ENCODE results near the gene ZNF337.

Gene ZNF337

DNA sequence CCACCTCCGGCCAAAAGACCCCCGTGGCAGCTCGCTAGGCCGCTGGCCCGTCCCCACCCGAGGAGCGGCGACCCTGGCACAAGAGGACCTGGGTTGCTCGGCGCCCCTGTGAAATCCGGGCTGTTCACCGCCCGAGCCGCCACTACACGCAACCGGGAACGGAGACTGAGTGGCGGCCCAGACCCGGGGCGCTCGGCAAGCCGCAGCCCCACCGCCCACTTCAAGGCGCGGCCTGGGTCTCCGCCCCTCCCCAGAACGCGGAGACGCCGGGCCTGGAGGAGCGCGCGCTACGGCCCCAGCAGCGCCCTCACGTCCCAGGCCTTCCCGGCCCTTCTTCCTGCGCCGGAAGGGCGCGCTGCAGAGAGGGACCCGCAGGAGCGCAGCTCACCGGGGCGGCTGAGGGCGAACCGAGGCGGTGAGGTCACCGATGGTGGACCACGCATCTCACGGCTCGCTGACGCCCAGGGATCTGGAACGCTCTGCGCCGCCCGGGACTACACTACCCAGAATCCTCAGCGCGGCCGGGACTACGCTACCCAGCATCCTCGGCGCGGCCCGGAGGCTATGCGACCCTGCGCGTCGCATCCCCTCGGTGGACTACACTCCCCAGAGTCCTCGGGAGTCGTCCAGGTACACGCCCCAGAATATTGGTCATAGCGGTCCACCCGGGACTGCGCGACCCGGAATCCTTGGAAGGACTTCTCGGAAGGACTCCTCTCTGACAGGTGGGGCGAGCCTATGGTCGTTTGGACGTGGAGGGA lies at the start of gene ZNF337:
Gene ZNF337, minus strand, starts transcription at position 483 of the 761 bp plus-strand sequence. CDS start 10,436 bp downstream, outside the sequence.
- H3K4me3 ChIP-seq (ENCODE audit: low read depth, low read length), result peak within 1 kb of the TSS; percentile 92
- peaks cover 3% of the 10 kb centered on the region; the same call in 1 of the 2 replicates for H3K4me1 ChIP-seq (ENCODE audit: control insufficient read depth, insufficient read depth, low read length)
- peak within 1 kb of the TSS; percentile 66; the same call in 1 of the 2 replicates for H3K27ac ChIP-seq (ENCODE audit: low read depth, low read length)
- peak within 1 kb of the TSS; percentile 93 for H3K9ac ChIP-seq (ENCODE audit: low read length)
- no peaks in the 10 kb centered on the region for H3K27me3 ChIP-seq (ENCODE audit: control insufficient read depth, insufficient read depth, low read length)
- H3K36me3 ChIP-seq (ENCODE audit: control insufficient read depth, insufficient read depth, low read length), result peaks cover 8% of the 10 kb centered on the region
- peaks cover 3% of the 10 kb centered on the region; the same call in 1 of the 2 replicates for H3K9me3 ChIP-seq (ENCODE audit: control insufficient read depth, insufficient read depth, low read depth, low read length)

DNA sequence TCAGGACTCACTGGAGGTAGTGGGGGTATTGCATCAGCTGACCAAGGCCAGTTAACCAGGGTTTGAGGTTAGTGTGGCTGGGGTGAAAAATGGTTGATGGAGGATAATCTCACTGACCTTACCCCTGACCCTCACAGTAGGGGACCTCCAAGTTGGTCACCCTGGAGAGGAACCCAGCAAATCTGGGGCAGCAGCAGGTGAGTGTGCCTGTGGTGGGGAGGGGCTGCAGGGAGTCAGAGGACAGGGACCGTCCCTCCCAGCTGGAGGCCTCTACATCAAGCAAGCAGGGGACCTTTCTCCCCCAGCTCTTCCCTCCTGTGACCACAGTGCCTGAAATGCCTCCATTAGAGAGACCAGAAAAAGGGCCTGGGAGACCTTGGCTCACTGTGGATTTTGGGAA lies 49.1 kb upstream of the ZNF337 start:
- H3K9ac ChIP-seq (ENCODE audit: low read length), result no peak overlapping the region
- no peaks in the 10 kb centered on the region for H3K9me3 ChIP-seq (ENCODE audit: control insufficient read depth, insufficient read depth, low read depth, low read length)
- H3K36me3 ChIP-seq (ENCODE audit: control insufficient read depth, insufficient read depth, low read length), result no peaks in the 10 kb centered on the region
- peaks cover 4% of the 10 kb centered on the region; the same call in 1 of the 2 replicates for H3K4me1 ChIP-seq (ENCODE audit: control insufficient read depth, insufficient read depth, low read length)
- H3K27ac ChIP-seq (ENCODE audit: low read depth, low read length), result no peak overlapping the region
- H3K27me3 ChIP-seq (ENCODE audit: control insufficient read depth, insufficient read depth, low read length), result no peaks in the 10 kb centered on the region
- H3K4me3 ChIP-seq (ENCODE audit: low read depth, low read length), result no peak overlapping the region

DNA sequence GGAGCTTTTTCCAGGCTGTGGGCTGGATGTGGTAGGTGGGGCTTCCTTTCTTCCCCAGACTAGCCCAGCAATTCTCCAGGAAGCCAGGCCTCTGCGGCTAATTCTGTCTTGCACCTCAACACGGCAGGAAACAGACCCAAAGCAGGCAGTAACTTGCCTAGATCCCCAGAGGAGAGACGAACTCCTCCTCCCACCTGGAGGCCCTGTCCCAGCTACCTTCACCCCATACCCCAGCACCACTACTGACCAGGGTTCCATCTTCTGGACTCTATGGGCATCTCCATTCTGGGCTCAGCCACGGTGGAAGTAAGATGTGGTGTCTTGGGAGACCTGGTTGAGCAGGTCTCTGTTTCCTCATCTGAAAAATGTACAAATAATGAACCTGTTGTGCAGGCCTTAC lies 48.4 kb upstream of the ZNF337 start:
- H3K9me3 ChIP-seq (ENCODE audit: control insufficient read depth, insufficient read depth, low read depth, low read length), result no peaks in the 10 kb centered on the region
- H3K27me3 ChIP-seq (ENCODE audit: control insufficient read depth, insufficient read depth, low read length), result no peaks in the 10 kb centered on the region
- H3K36me3 ChIP-seq (ENCODE audit: control insufficient read depth, insufficient read depth, low read length), result no peaks in the 10 kb centered on the region
- no peaks in the 10 kb centered on the region; the same call in 1 of the 2 replicates for H3K4me1 ChIP-seq (ENCODE audit: control insufficient read depth, insufficient read depth, low read length)
- no peak overlapping the region for H3K4me3 ChIP-seq (ENCODE audit: low read depth, low read length)
- H3K9ac ChIP-seq (ENCODE audit: low read length), result no peak overlapping the region
- no peak overlapping the region for H3K27ac ChIP-seq (ENCODE audit: low read depth, low read length)

DNA sequence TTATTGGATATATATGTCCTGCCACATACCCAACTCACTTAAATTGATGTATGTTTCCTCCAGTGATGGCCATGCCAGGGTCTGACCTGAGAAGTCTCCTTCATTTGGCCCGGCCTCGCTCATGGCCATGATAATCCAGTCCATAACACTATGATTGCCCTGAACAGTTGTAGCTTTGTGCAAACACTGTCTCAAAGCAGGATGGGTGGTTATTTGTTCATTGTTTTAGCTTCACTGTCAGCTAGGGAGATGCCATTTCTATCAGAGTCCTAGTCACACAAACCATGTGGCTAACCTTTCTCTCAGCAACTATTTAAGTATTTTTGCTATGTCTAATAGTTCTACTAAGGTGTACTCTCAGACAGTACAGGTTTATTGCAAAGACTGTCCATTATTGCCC lies 47.6 kb upstream of the ZNF337 start:
- Histone ChIP-seq H3K9me3 (ENCODE audit: control insufficient read depth, insufficient read depth, low read depth, low read length) (no peaks in the 10 kb centered on the region), H3K4me3 (ENCODE audit: low read depth, low read length) (no peak overlapping the region), H3K9ac (ENCODE audit: low read length) (no peak overlapping the region), H3K4me1 (ENCODE audit: control insufficient read depth, insufficient read depth, low read length) (no peaks in the 10 kb centered on the region; the same call in 1 of the 2 replicates), H3K36me3 (ENCODE audit: control insufficient read depth, insufficient read depth, low read length) (no peaks in the 10 kb centered on the region), H3K27me3 (ENCODE audit: control insufficient read depth, insufficient read depth, low read length) (no peaks in the 10 kb centered on the region), H3K27ac (ENCODE audit: low read depth, low read length) (no peak overlapping the region)

DNA sequence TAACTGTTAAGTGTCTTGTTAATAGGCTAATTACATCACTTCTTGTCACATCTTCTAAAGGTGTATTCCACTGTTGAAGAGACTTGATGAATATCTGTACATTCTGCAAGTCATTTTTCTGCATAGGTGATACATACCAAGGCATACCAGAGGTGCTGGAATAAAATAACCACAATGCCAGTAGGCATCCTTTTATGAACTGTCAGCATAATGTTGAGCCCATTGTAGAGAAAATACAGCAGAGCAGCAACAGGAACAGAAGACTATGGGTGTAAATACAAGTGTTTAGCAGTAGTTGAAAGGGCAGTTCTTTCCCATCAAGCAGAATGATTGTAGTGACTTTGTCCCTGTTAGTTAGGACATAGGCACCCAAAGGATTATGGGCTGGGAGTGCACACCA lies 44.4 kb upstream of the ZNF337 start:
- H3K36me3 ChIP-seq (ENCODE audit: control insufficient read depth, insufficient read depth, low read length), result no peaks in the 10 kb centered on the region
- no peak overlapping the region for H3K4me3 ChIP-seq (ENCODE audit: low read depth, low read length)
- H3K27me3 ChIP-seq (ENCODE audit: control insufficient read depth, insufficient read depth, low read length), result no peaks in the 10 kb centered on the region
- no peaks in the 10 kb centered on the region for H3K9me3 ChIP-seq (ENCODE audit: control insufficient read depth, insufficient read depth, low read depth, low read length)
- no peak overlapping the region for H3K9ac ChIP-seq (ENCODE audit: low read length)
- no peak overlapping the region for H3K27ac ChIP-seq (ENCODE audit: low read depth, low read length)
- H3K4me1 ChIP-seq (ENCODE audit: control insufficient read depth, insufficient read depth, low read length), result no peaks in the 10 kb centered on the region; the same call in 1 of the 2 replicates

DNA sequence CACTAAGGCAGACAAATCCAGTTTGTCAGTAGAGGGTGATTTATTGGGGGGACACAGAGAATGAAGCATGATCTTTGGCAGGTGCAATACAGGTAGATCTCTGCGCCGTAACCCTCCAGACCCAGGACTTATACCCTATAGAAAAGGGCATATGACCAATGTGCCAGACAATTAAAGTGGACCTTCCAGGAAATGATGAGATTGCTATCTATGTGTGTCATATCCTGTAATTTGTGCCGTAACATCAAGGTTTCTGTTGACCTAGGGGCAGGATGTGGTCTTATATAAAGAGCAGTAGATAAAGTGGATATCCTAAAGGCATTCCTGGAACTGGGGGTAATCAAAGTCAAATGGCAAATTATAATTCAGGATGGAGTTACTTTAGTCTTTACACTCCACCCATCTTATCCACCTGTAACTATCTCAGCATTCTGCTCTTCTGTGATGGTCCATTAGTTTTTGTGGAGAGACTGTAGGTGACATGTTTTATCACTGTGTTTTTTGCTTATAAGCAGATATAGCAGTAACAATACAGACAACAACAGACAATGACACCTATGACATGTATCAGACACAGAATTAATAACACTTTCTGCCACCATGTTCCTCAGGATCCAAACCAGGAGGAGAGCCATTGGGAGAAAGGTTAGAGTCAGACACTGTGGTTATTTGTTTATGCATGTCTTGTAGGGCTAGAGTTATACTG lies 43.1 kb upstream of the ZNF337 start:
- Histone ChIP-seq H3K27ac (ENCODE audit: low read depth, low read length) (no peak overlapping the region), H3K36me3 (ENCODE audit: control insufficient read depth, insufficient read depth, low read length) (no peaks in the 10 kb centered on the region)

DNA sequence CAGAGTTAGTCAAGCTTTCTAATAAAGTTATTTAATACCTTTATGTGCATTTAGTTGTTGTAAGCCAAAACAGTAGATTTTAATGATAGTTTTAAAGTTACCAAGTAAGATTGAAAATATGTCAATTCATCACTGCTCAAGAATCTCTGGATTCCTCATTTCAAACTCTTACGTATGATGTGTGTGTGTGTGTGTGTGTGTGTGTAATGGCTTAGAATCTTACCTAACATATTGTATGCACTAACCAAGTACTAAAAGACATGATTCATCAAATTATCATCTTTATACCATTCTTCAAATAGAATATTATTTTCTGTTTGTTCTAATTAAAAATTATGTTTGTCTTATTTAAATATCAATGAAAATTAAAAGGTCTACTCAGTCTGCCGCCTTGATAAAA lies 41.5 kb upstream of the ZNF337 start:
- Histone ChIP-seq H3K27ac (ENCODE audit: low read depth, low read length) (no peak overlapping the region), H3K9me3 (ENCODE audit: control insufficient read depth, insufficient read depth, low read depth, low read length) (no peaks in the 10 kb centered on the region), H3K4me1 (ENCODE audit: control insufficient read depth, insufficient read depth, low read length) (no peaks in the 10 kb centered on the region), H3K27me3 (ENCODE audit: control insufficient read depth, insufficient read depth, low read length) (no peaks in the 10 kb centered on the region), H3K9ac (ENCODE audit: low read length) (no peak overlapping the region), H3K4me3 (ENCODE audit: low read depth, low read length) (no peak overlapping the region), H3K36me3 (ENCODE audit: control insufficient read depth, insufficient read depth, low read length) (no peaks in the 10 kb centered on the region)

More for the DNA sequence above, 43.1 kb upstream of the ZNF337 start:
- Histone ChIP-seq H3K4me3 (ENCODE audit: low read depth, low read length) (no peak overlapping the region), H3K4me1 (ENCODE audit: control insufficient read depth, insufficient read depth, low read length) (no peaks in the 10 kb centered on the region; the same call in 1 of the 2 replicates), H3K9me3 (ENCODE audit: control insufficient read depth, insufficient read depth, low read depth, low read length) (no peaks in the 10 kb centered on the region), H3K9ac (ENCODE audit: low read length) (no peak overlapping the region), H3K27me3 (ENCODE audit: control insufficient read depth, insufficient read depth, low read length) (no peaks in the 10 kb centered on the region)

DNA sequence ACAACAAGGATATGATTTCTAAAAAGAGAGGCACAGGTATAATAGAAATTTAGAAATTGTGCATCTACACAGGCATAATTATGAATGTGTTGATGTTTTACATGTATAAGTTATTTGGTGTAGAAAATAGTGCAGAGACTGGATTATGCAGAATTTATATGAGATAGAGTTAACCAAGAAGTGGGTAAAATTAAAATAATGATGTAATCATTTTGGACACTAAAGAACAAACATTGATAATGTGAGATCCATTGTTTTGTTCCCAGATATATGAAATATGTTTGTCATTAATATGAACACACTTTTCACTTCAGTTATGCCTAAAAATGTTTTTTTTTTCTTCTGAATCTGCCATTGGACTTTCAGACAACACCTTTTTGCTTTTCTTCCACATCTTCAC lies 37.2 kb upstream of the ZNF337 start:
- no peak overlapping the region for H3K4me3 ChIP-seq (ENCODE audit: low read depth, low read length)
- no peaks in the 10 kb centered on the region for H3K27me3 ChIP-seq (ENCODE audit: control insufficient read depth, insufficient read depth, low read length)
- no peaks in the 10 kb centered on the region for H3K4me1 ChIP-seq (ENCODE audit: control insufficient read depth, insufficient read depth, low read length)
- no peaks in the 10 kb centered on the region for H3K9me3 ChIP-seq (ENCODE audit: control insufficient read depth, insufficient read depth, low read depth, low read length)
- no peaks in the 10 kb centered on the region for H3K36me3 ChIP-seq (ENCODE audit: control insufficient read depth, insufficient read depth, low read length)
- no peak overlapping the region for H3K27ac ChIP-seq (ENCODE audit: low read depth, low read length)
- no peak overlapping the region for H3K9ac ChIP-seq (ENCODE audit: low read length)

DNA sequence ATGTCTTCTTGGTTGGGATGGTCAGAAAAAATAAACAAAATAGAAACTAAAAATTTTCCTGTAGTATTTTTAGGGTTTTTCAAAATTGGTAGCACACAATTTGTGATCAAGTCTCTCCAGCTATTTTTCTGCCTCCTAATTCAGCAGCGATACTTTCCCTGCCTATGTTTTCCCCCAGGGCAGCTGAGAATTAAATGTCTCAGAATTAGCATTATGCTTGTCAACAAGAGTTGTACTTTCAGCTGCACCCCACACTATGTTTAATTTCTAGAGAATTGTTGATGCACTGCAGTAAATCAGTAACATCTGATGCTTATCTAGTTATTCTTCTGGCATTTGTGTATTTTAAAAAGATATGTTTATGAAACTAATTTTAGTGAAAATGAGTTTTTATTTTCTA lies 34.2 kb upstream of the ZNF337 start:
- no peaks in the 10 kb centered on the region for H3K4me1 ChIP-seq (ENCODE audit: control insufficient read depth, insufficient read depth, low read length)
- no peaks in the 10 kb centered on the region for H3K27me3 ChIP-seq (ENCODE audit: control insufficient read depth, insufficient read depth, low read length)
- no peak overlapping the region for H3K27ac ChIP-seq (ENCODE audit: low read depth, low read length)
- no peaks in the 10 kb centered on the region for H3K36me3 ChIP-seq (ENCODE audit: control insufficient read depth, insufficient read depth, low read length)
- no peak overlapping the region for H3K4me3 ChIP-seq (ENCODE audit: low read depth, low read length)
- no peak overlapping the region for H3K9ac ChIP-seq (ENCODE audit: low read length)
- H3K9me3 ChIP-seq (ENCODE audit: control insufficient read depth, insufficient read depth, low read depth, low read length), result 0 out of 2 replicates have a peak, but pooled peaks cover 6% of the 10 kb centered on the region

DNA sequence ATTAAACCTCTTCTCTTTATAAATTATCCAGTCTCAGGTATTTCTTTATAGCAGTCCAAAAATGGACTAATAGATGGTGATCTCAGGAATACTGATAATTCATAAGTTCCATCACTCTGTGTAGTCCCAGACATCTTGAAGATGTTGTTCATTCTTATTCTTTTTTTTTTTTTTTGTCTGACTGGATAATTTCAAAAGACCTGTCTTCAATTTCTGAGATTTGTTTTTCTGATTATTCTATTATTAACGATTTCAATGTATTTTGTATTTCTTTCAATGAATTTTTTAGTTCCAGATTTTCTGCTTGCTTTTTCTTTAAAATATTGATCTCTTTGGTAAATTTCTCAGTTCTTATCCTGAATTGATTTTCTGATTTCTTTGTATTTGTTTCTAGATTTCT lies 29.7 kb upstream of the ZNF337 start:
- Histone ChIP-seq H3K9me3 (ENCODE audit: control insufficient read depth, insufficient read depth, low read depth, low read length) (0 out of 2 replicates have a peak, but pooled peaks cover 6% of the 10 kb centered on the region), H3K27ac (ENCODE audit: low read depth, low read length) (no peak overlapping the region), H3K27me3 (ENCODE audit: control insufficient read depth, insufficient read depth, low read length) (no peaks in the 10 kb centered on the region)

DNA sequence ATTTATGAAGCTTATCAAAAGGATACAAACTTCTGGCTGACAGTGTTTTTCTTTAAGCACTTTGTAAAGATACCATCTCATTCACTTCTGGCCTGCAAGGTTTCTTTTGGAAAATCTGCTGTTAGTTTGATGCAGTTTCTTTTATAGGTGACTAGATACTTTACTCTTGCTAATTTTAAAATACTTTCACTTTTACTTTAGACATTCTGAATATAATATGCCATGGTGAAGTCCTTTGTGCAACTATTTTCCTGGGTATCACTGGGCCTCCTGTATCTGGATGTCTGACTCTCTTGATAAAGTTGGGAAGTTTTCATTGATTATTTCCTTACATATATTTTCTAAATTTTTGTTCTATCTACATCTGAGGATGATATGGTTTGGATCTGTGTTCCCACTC lies 29.0 kb upstream of the ZNF337 start:
- Histone ChIP-seq H3K4me1 (ENCODE audit: control insufficient read depth, insufficient read depth, low read length) (no peaks in the 10 kb centered on the region), H3K9me3 (ENCODE audit: control insufficient read depth, insufficient read depth, low read depth, low read length) (0 out of 2 replicates have a peak, but pooled peaks cover 6% of the 10 kb centered on the region), H3K4me3 (ENCODE audit: low read depth, low read length) (no peak overlapping the region), H3K36me3 (ENCODE audit: control insufficient read depth, insufficient read depth, low read length) (no peaks in the 10 kb centered on the region), H3K9ac (ENCODE audit: low read length) (no peak overlapping the region), H3K27me3 (ENCODE audit: control insufficient read depth, insufficient read depth, low read length) (no peaks in the 10 kb centered on the region), H3K27ac (ENCODE audit: low read depth, low read length) (no peak overlapping the region)

More for the DNA sequence above, 29.7 kb upstream of the ZNF337 start:
- Histone ChIP-seq H3K4me1 (ENCODE audit: control insufficient read depth, insufficient read depth, low read length) (no peaks in the 10 kb centered on the region), H3K4me3 (ENCODE audit: low read depth, low read length) (no peak overlapping the region), H3K36me3 (ENCODE audit: control insufficient read depth, insufficient read depth, low read length) (no peaks in the 10 kb centered on the region), H3K9ac (ENCODE audit: low read length) (no peak overlapping the region)
